A549 (cell line): Measurements from ENCODE around the gene ZBTB38. TPM values are rescaled to one million over a fixed set of nuclear protein-coding genes. Genes with fewer than 3 reads are reported as not detected.

Experiments used
- polyA plus RNA-seq, 4 experiments: library from polyadenylated mRNA; depleted of rRNA in 3 of 4; stranded (reverse); fragments of >200 nt; fragmentation: RNase III in 1 of 4; extraction: RNeasy Plus Mini Kit Qiagen cat#74134 plus additional on column Dnase treatment in 1 of 4; gene quantifications; 2 replicates in 3 of 4; 3 replicates in 1 of 4; pipeline ENCODE4 v1.2.3, GENCODE V29; 2011 to 2017

ZBTB38 gene
- polyA plus RNA-seq, 2 of the 4 experiments (the other 2 are of a cell fraction): 72.0 to 110 TPM

Other genes starting within 250 kb of the ZBTB38 start
- 11.7 and 12.1 TPM in 2 replicates for gene PXYLP1, start 136.7 kb upstream of the ZBTB38 start, polyA plus RNA-seq (2011; rRNA removed)
- 5.4 to 8.0 TPM (median 7.1 TPM) in 3 replicates for gene PXYLP1, start 136.7 kb upstream of the ZBTB38 start, polyA plus RNA-seq (2017; fragmentation: RNase III; extraction: RNeasy Plus Mini Kit Qiagen cat#74134 plus additional on column Dnase treatment)
- gene RASA2, start 118.5 kb downstream of the ZBTB38 start, polyA plus RNA-seq (2011; rRNA removed): 9.2 and 12.0 TPM in 2 replicates
- gene RASA2, start 118.5 kb downstream of the ZBTB38 start, polyA plus RNA-seq (2017; fragmentation: RNase III; extraction: RNeasy Plus Mini Kit Qiagen cat#74134 plus additional on column Dnase treatment): 5.0 to 6.8 TPM (median 6.7 TPM) in 3 replicates